C4-2B (cell line): ENCODE data around the gene KCNMA1.

Experiments
- H3K27ac ChIP-seq: fragments of 450-650 bp; 2 replicates; pipeline ENCODE4 v1.5.1; 2017
- ZFX ChIP-seq: fragments of 450-650 bp; IDR thresholded peaks from 2 replicates; pipeline ENCODE4 v1.6.1; 2017
- TF ChIP-seq, protein P1 (sequence below): fragments of 450-650 bp; conservative IDR thresholded peaks from 2 replicates; pipeline ENCODE4 v1.5.1; 2017; ENCODE audit warnings: mild to moderate bottlenecking

Gene KCNMA1

DNA sequence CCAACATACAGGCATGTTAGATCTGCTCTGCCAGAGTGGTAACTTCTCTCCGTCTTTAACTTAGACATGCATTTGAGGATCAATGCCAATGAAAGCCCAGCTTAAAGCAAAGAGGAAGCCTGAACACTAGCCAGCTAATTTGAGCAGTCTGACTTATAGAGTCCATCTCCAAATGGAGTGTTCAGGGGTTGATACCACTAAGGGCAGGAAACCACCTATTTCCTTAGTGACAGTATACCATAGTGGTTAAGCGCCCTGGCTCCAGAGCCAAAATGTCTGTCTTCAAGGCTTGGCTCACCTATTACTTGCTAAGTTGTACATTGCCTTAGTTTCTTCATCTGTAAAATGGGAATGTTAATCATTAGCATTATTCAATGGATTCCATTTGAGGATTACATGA, 678.5 kb downstream of the KCNMA1 start:
- TF ChIP-seq ZFX, result no peak
- TF ChIP-seq, protein P1, sequence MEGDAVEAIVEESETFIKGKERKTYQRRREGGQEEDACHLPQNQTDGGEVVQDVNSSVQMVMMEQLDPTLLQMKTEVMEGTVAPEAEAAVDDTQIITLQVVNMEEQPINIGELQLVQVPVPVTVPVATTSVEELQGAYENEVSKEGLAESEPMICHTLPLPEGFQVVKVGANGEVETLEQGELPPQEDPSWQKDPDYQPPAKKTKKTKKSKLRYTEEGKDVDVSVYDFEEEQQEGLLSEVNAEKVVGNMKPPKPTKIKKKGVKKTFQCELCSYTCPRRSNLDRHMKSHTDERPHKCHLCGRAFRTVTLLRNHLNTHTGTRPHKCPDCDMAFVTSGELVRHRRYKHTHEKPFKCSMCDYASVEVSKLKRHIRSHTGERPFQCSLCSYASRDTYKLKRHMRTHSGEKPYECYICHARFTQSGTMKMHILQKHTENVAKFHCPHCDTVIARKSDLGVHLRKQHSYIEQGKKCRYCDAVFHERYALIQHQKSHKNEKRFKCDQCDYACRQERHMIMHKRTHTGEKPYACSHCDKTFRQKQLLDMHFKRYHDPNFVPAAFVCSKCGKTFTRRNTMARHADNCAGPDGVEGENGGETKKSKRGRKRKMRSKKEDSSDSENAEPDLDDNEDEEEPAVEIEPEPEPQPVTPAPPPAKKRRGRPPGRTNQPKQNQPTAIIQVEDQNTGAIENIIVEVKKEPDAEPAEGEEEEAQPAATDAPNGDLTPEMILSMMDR, result no peak
- H3K27ac ChIP-seq, result no peak overlapping the region

GRCh38 chr10:76954838-76955237, 682.8 kb downstream of the KCNMA1 start:
- TF ChIP-seq, protein P1, result no peak
- no peak for TF ChIP-seq ZFX
- no peak overlapping the region for H3K27ac ChIP-seq

DNA sequence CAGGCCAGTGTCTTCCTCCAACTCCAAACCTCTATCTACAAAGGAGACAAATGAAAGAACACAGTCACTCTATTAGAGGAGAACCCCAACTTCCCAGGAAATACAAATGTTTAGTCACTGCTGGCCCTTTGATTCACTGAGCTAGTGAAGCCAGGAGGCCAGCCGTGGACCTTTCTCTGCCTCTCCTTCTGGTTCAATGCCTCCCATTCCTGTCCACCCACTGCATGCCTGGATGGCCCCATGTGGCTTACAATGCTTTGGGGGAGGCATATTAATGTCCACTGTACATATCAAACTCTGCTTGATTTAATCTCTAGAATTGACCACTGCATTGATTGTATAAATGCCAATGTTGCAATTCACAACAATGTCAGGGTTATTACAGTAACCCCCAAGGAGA, 687.3 kb downstream of the KCNMA1 start:
- TF ChIP-seq, protein P1, result no peak
- no peak for TF ChIP-seq ZFX
- H3K27ac ChIP-seq, result no peak overlapping the region

- TF ChIP-seq, protein P1, result no peak
- no peak for TF ChIP-seq ZFX
- H3K27ac ChIP-seq, result no peak overlapping the region
These were observed 691.3 kb downstream of the KCNMA1 start for GRCh38 chr10:76946270-76946669.

GRCh38 chr10:76945166-76945565, 692.4 kb downstream of the KCNMA1 start:
- no peak for TF ChIP-seq ZFX
- TF ChIP-seq, protein P1, result no peak
- no peak overlapping the region for H3K27ac ChIP-seq

- TF ChIP-seq ZFX, result no peak
- TF ChIP-seq, protein P1, result no peak
- H3K27ac ChIP-seq, result no peak overlapping the region
These were observed 693.0 kb downstream of the KCNMA1 start for GRCh38 chr10:76944640-76945039.

- TF ChIP-seq ZFX, result no peak
- TF ChIP-seq, protein P1, result no peak
- no peak overlapping the region for H3K27ac ChIP-seq
These were observed 694.8 kb downstream of the KCNMA1 start for GRCh38 chr10:76942628-76943416.
